COLO668 (cell line): ENCODE data around the gene SRRM2.
"Not testable (repeated sequence)": the region's sequence is repeated elsewhere in the genome, so short reads cannot be mapped to it uniquely, and the experiment has no call there.

ENCODE experiments used
- DNase-seq: peaks from one replicate; lab custom pipeline; 2025; ENCODE audit not compliant: unreplicated experiment; lab: John Stamatoyannopoulos, UW

Gene SRRM2

GRCh38 chr16:2713985-2714774 lies 38.3 kb upstream of the SRRM2 start:
- DNase-seq = peak; percentile 92

GRCh38 chr16:2715064-2715463 lies 37.4 kb upstream of the SRRM2 start:
- peak; percentile 32 for DNase-seq

- DNase-seq = peak; percentile 55
These were observed 36.9 kb upstream of the SRRM2 start for GRCh38 chr16:2715519-2715918.

GRCh38 chr16:2715966-2716885 lies 36.2 kb upstream of the SRRM2 start:
- DNase-seq = no peak

- no peak for DNase-seq
These were observed 35.5 kb upstream of the SRRM2 start for GRCh38 chr16:2716948-2717347.

- no peak for DNase-seq
These were observed 34.8 kb upstream of the SRRM2 start for GRCh38 chr16:2717383-2718263.

GRCh38 chr16:2719328-2720063 lies 32.9 kb upstream of the SRRM2 start:
- DNase-seq = peak; percentile 53

GRCh38 chr16:2720064-2720457 lies 32.4 kb upstream of the SRRM2 start, which contains the start of gene PRSS27:
PRSS27 (minus strand) TSS chr16:2720224; CDS start chr16:2720160, 64 bp downstream.
- no peak for DNase-seq

GRCh38 chr16:2720719-2721633 lies 31.5 kb upstream of the SRRM2 start:
- DNase-seq = peak; percentile 94

- not testable (repeated sequence) for DNase-seq
These were observed 30.7 kb upstream of the SRRM2 start for GRCh38 chr16:2721634-2722173.

GRCh38 chr16:2724088-2724676 lies 28.3 kb upstream of the SRRM2 start:
- no peak for DNase-seq

- DNase-seq = no peak
These were observed 27.6 kb upstream of the SRRM2 start for GRCh38 chr16:2724816-2725348.

GRCh38 chr16:2726923-2727322 lies 25.5 kb upstream of the SRRM2 start:
- DNase-seq = no peak

- DNase-seq = no peak
These were observed 24.4 kb upstream of the SRRM2 start for GRCh38 chr16:2728034-2728433.

- no peak for DNase-seq
These were observed 17.5 kb upstream of the SRRM2 start for GRCh38 chr16:2734844-2735515.

- no peak for DNase-seq
These were observed 15.8 kb upstream of the SRRM2 start for GRCh38 chr16:2736476-2737237.

- no peak for DNase-seq
These were observed 15.2 kb upstream of the SRRM2 start for GRCh38 chr16:2737238-2737605.
